Stromal cell of bone marrow (primary cell): ENCODE measurements around the gene EPC2.
"Not testable (repeated sequence)": the region's sequence is repeated elsewhere in the genome, so short reads cannot be mapped to it uniquely, and the experiment has no call there.

Experiments
- DNase-seq: peaks from one replicate; pipeline ENCODE4 v3.0.0-alpha.2; 2012; ENCODE audit warnings: low read depth

EPC2 gene

GRCh38 chr2:148674063-148675020 lies 29.8 kb downstream of the EPC2 start:
- DNase-seq = no peak

- peak; percentile 12 for DNase-seq
These were observed 31.2 kb downstream of the EPC2 start for GRCh38 chr2:148675708-148676107.

- not testable (repeated sequence) for DNase-seq
These were observed 34.0 kb downstream of the EPC2 start for GRCh38 chr2:148678302-148679179.

GRCh38 chr2:148680462-148680861 lies 35.9 kb downstream of the EPC2 start:
- DNase-seq = no peak

- no peak for DNase-seq
These were observed 36.9 kb downstream of the EPC2 start for GRCh38 chr2:148681443-148681842.

GRCh38 chr2:148681862-148682261 lies 37.3 kb downstream of the EPC2 start:
- not testable (repeated sequence) for DNase-seq

GRCh38 chr2:148684507-148684906 lies 40.0 kb downstream of the EPC2 start:
- DNase-seq = no peak

GRCh38 chr2:148687543-148687942 lies 43.0 kb downstream of the EPC2 start:
- no peak for DNase-seq

- not testable (repeated sequence) for DNase-seq
These were observed 43.5 kb downstream of the EPC2 start for GRCh38 chr2:148688011-148688410.

GRCh38 chr2:148696985-148697384 lies 52.4 kb downstream of the EPC2 start:
- DNase-seq = no peak

- no peak for DNase-seq
These were observed 55.3 kb downstream of the EPC2 start for GRCh38 chr2:148699830-148700229.

GRCh38 chr2:148701039-148701438 lies 56.5 kb downstream of the EPC2 start:
- no peak for DNase-seq

- no peak for DNase-seq
These were observed 57.3 kb downstream of the EPC2 start for GRCh38 chr2:148701877-148702276.

GRCh38 chr2:148702475-148702874 lies 57.9 kb downstream of the EPC2 start:
- no peak for DNase-seq

- no peak for DNase-seq
These were observed 59.7 kb downstream of the EPC2 start for GRCh38 chr2:148704247-148704646.

- no peak for DNase-seq
These were observed 71.9 kb downstream of the EPC2 start for GRCh38 chr2:148716378-148716920.

GRCh38 chr2:148718039-148718438 lies 73.5 kb downstream of the EPC2 start:
- no peak for DNase-seq

GRCh38 chr2:148719195-148719749 lies 74.7 kb downstream of the EPC2 start:
- DNase-seq = no peak

GRCh38 chr2:148719941-148720436 lies 75.4 kb downstream of the EPC2 start:
- no peak for DNase-seq

- DNase-seq = peak; percentile 9
These were observed 76.0 kb downstream of the EPC2 start for GRCh38 chr2:148720501-148721001.

GRCh38 chr2:148721520-148721931 lies 77.0 kb downstream of the EPC2 start:
- DNase-seq = no peak
